IMR-90 (cell line): ENCODE results near the gene RPL41. TPM values are rescaled to one million over a fixed set of nuclear protein-coding genes. Genes with fewer than 3 reads are reported as not detected.

Experiments
- ATAC-seq: fragments of 200-7000 bp; cut with Tn5 transposase; 2 replicates; pipeline ENCODE4 v1.9.1; 2020; ENCODE audit warnings: low read depth, mild to moderate bottlenecking, moderate library complexity
- BruUV-seq: library from RNA; stranded (reverse); fragments of 400-500 nt; replicated peaks from 2 replicates; lab custom pipeline; 2021; lab: Mats Ljungman, UMichigan
- CTCF ChIA-PET: fragments of 300-600 bp; formaldehyde crosslinking; extraction: SDS; loops from one replicate; lab custom pipeline; 2021; ENCODE audit warnings: antibody characterized with exemption; lab: Yijun Ruan, JAX
- POLR2A ChIA-PET: fragments of 300-600 bp; sonication (Branson Sonifier 250); formaldehyde crosslinking; loops from one replicate; lab custom pipeline; 2022; ENCODE audit warnings: antibody characterized with exemption; ENCODE audit not compliant: unreplicated experiment; lab: Charles Lee
- DNase-seq: peaks from one replicate; pipeline ENCODE4 v3.0.0; 2013
- H2AFZ ChIP-seq: replicated peaks from 2 replicates; pipeline ENCODE3; 2013; ENCODE audit warnings: low read length, mild to moderate bottlenecking; ENCODE audit not compliant: poor library complexity
- H2AK5ac ChIP-seq: 2 replicates; pipeline ENCODE4 v1.6.1; 2013; ENCODE audit warnings: low read depth, low read length, inconsistent platforms
- H2AK9ac ChIP-seq: replicated peaks from 2 replicates; pipeline ENCODE3; 2013; ENCODE audit warnings: mild to moderate bottlenecking, low read depth, low read length, moderate library complexity; ENCODE audit not compliant: poor library complexity
- H2BK120ac ChIP-seq: 2 replicates; pipeline ENCODE4 v1.6.1; 2013; ENCODE audit warnings: low read depth, low read length, inconsistent platforms
- H2BK15ac ChIP-seq: 3 replicates; pipeline ENCODE4 v1.6.1; 2013; ENCODE audit warnings: low read depth, low read length, inconsistent platforms
- H2BK20ac ChIP-seq: 2 replicates; pipeline ENCODE4 v1.6.1; 2013; ENCODE audit warnings: low read depth, mild to moderate bottlenecking, inconsistent platforms, low read length, moderate library complexity
- H2BK5ac ChIP-seq: 2 replicates; pipeline ENCODE4 v1.6.1; 2013; ENCODE audit warnings: mild to moderate bottlenecking, low read depth, low read length, inconsistent platforms; ENCODE audit not compliant: poor library complexity, severe bottlenecking
- H3K14ac ChIP-seq: replicated peaks from 2 replicates; pipeline ENCODE4 v1.6.1; 2013; ENCODE audit warnings: low read depth, low read length, inconsistent platforms
- H3K18ac ChIP-seq: 2 replicates; pipeline ENCODE4 v1.6.1; 2013; ENCODE audit warnings: low read depth, low read length, control low read depth
- H3K23ac ChIP-seq: 2 replicates; pipeline ENCODE4 v1.6.1; 2013; ENCODE audit warnings: low read depth, low read length, inconsistent platforms
- H3K27ac ChIP-seq: 2 replicates; pipeline ENCODE4 v1.5.1; 2013; ENCODE audit warnings: mild to moderate bottlenecking, control low read depth, low read length; ENCODE audit not compliant: insufficient read depth
- H3K27me3 ChIP-seq: 2 replicates; pipeline ENCODE4 v1.6.1; 2013; ENCODE audit warnings: low read length; ENCODE audit not compliant: control insufficient read depth, insufficient read depth
- H3K36me3 ChIP-seq: 2 replicates; pipeline ENCODE4 v1.6.1; 2013; ENCODE audit warnings: low read length, mixed read lengths; ENCODE audit not compliant: control insufficient read depth, insufficient read depth
- H3K4ac ChIP-seq: 2 replicates; pipeline ENCODE4 v1.6.1; 2013; ENCODE audit warnings: low read depth, low read length, inconsistent platforms
- H3K4me1 ChIP-seq: 2 replicates; pipeline ENCODE4 v1.6.1; 2013; ENCODE audit warnings: low read length, mixed read lengths; ENCODE audit not compliant: control insufficient read depth, insufficient read depth
- H3K4me2 ChIP-seq: 2 replicates; pipeline ENCODE4 v1.6.1; 2013; ENCODE audit warnings: low read depth, mild to moderate bottlenecking, control low read depth, low read length, moderate library complexity
- H3K4me3 ChIP-seq: 2 replicates; pipeline ENCODE4 v1.5.1; 2013; ENCODE audit warnings: low read depth, mild to moderate bottlenecking, control low read depth, low read length, moderate library complexity; ENCODE audit not compliant: insufficient read depth
- H3K56ac ChIP-seq: 2 replicates; pipeline ENCODE4 v1.6.1; 2013; ENCODE audit warnings: low read length, inconsistent platforms; ENCODE audit not compliant: insufficient read depth; ENCODE audit errors: extremely low read depth
- H3K79me1 ChIP-seq, 2 experiments: 2 replicates each; pipeline ENCODE4 v1.6.1; 2013; ENCODE audit warnings: low read length in 2 of 2, inconsistent platforms in 1 of 2, low read depth in 1 of 2
- H3K9ac ChIP-seq: 2 replicates; pipeline ENCODE4 v1.6.1; 2013; ENCODE audit warnings: low read depth, low read length, control low read depth
- H3K9me1 ChIP-seq: 2 replicates; pipeline ENCODE4 v1.6.1; 2013; ENCODE audit warnings: low read length, inconsistent platforms; ENCODE audit not compliant: insufficient read depth
- H3K9me3 ChIP-seq: 2 replicates; pipeline ENCODE4 v1.6.1; 2013; ENCODE audit warnings: low read length; ENCODE audit not compliant: control insufficient read depth, insufficient read depth
- H4K20me1 ChIP-seq: 2 replicates; pipeline ENCODE4 v1.6.1; 2013; ENCODE audit warnings: low read length, inconsistent platforms; ENCODE audit not compliant: insufficient read depth
- H4K5ac ChIP-seq: 2 replicates; pipeline ENCODE4 v1.6.1; 2013; ENCODE audit warnings: mild to moderate bottlenecking, low read depth, low read length, control low read depth
- H4K8ac ChIP-seq, 2 experiments: 2 replicates each; pipeline ENCODE4 v1.6.1; 2013; ENCODE audit warnings: low read depth in 2 of 2, low read length in 2 of 2, control low read depth in 1 of 2, inconsistent platforms in 1 of 2
- H4K91ac ChIP-seq: 2 replicates; pipeline ENCODE4 v1.6.1; 2013; ENCODE audit warnings: low read depth, low read length, inconsistent platforms; ENCODE audit not compliant: insufficient read depth
- CEBPB ChIP-seq: IDR thresholded peaks from 2 replicates; pipeline ENCODE4 v1.6.1; 2012; ENCODE audit warnings: low read depth, low read length, improper control_type of control experiment
- RAD21 ChIP-seq: IDR thresholded peaks from 2 replicates; pipeline ENCODE4 v1.6.1; 2012; ENCODE audit warnings: low read length, improper control_type of control experiment
- SMC3 ChIP-seq: fragments of 150-350 bp; IDR thresholded peaks from 2 replicates; pipeline ENCODE4 v1.6.1; 2016; ENCODE audit warnings: low read depth, mild to moderate bottlenecking, antibody characterized with exemption, low read length, moderate library complexity
- WGBS, 2 experiments: methylation state at CpG; one replicate each; pipeline versions ENCODE4 v1.1.5 to v1.1.7; 2013; ENCODE audit warnings: missing lambda C conversion rate in 2 of 2; ENCODE audit not compliant: insufficient read length in 1 of 2; ENCODE audit errors: extremely low coverage in 2 of 2; 5-methylcytosine and 5-hydroxymethylcytosine counted together
- dilution Hi-C: fragments of 300-500 bp; cut with HindIII; formaldehyde crosslinking; loops from one replicate; pipeline ENCODE4 v1.14.3; 2018; ENCODE audit warnings: low sequenced_read_pairs; ENCODE audit not compliant: unreplicated experiment
- in situ Hi-C: fragments of 300-500 bp; cut with MboI; formaldehyde crosslinking; loops from 3 replicates; pipeline ENCODE4 v1.14.3; 2019; ENCODE audit warnings: low sequenced_read_pairs, inconsistent platforms, mixed read lengths
- intact Hi-C: fragments of 100-400 bp; cut with micrococcal nuclease; formaldehyde crosslinking; loops from 2 replicates; pipeline ENCODE4 v1.10.0; 2022
- polyA plus RNA-seq, 3 experiments: library from polyadenylated mRNA; depleted of rRNA; stranded (reverse); fragments of >200 nt; gene quantifications; 2 replicates each; pipeline ENCODE4 v1.2.3, GENCODE V29; 2012; ENCODE audit warnings: low replicate concordance in 1 of 3
- total RNA-seq: library from RNA; depleted of rRNA; stranded (reverse); fragments of >200 nt; gene quantifications from 2 replicates; pipeline ENCODE4 v1.2.3, GENCODE V29; 2012

The RPL41 gene
- total and polyA plus RNA-seq, 2 of the 4 experiments (the other 2 are of a cell fraction): 1,119 to 9,394 TPM

DNA sequence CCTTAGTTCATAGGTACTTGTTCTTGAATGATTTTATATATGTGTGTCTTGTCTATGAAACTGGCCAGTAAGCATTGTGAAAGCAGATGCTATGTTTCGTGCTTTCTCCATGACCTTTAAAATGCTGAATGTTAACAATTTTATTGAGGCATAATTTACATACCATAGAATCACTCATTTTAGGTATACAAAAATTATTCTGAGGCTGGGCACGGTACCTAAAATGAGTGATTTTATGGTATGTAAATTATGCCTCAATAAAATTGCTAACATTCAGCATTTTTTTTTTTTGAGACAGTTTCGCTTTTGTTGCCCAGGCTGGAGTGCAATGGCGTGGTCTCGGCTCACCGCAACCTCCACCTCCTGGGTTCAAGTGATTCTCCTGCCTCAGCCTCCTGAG, 18.5 kb downstream of the RPL41 start:
- no peak for TF ChIP-seq RAD21
- no peak for TF ChIP-seq SMC3
- TF ChIP-seq CEBPB: no peak
- no peak overlapping the region for H4K91ac ChIP-seq
- no peak overlapping the region for H3K9ac ChIP-seq
- no CpG with 5 or more reads among the region's 6 CpGs for WGBS, 2 experiments
- H3K4me2 ChIP-seq: no peak overlapping the region
- no peak overlapping the region for H4K8ac ChIP-seq
- no peak overlapping the region for H3K23ac ChIP-seq
- H3K27me3 ChIP-seq: no peaks in the 10 kb centered on the region
- H3K9me1 ChIP-seq: no peaks in the 10 kb centered on the region; the same call in 1 of the 2 replicates
- no peak for DNase-seq
- H2BK15ac ChIP-seq: no peak overlapping the region
- no peaks in the 10 kb centered on the region for H4K20me1 ChIP-seq
- H3K36me3 ChIP-seq: peaks cover 71% of the 10 kb centered on the region
- H3K9me3 ChIP-seq: no peaks in the 10 kb centered on the region
- no peak overlapping the region for H2AFZ ChIP-seq
- dilution Hi-C loops (no loop called here), in situ Hi-C loops (no loop called here), intact Hi-C loops (no loop called here)
- H2AK5ac ChIP-seq: no peak overlapping the region
- BruUV-seq: no TSS peak
- no peak overlapping the region for H3K4ac ChIP-seq
- H3K4me3 ChIP-seq: no peak overlapping the region
- no peak overlapping the region for H3K27ac ChIP-seq
- no peak overlapping the region for H3K18ac ChIP-seq
- CTCF ChIA-PET: no interaction called here
- H2AK9ac ChIP-seq: no peak overlapping the region
- no peak overlapping the region for H4K5ac ChIP-seq
- no peak overlapping the region for H2BK5ac ChIP-seq
- H3K56ac ChIP-seq: no peak overlapping the region
- H3K14ac ChIP-seq: no peak overlapping the region
- H3K4me1 ChIP-seq: no peaks in the 10 kb centered on the region
- no peak overlapping the region for H2BK20ac ChIP-seq
- peaks cover 31 to 51% of the 10 kb centered on the region in 2 experiments for H3K79me1 ChIP-seq
- H2BK120ac ChIP-seq: no peak overlapping the region
- no peak for ATAC-seq
- POLR2A ChIA-PET: no interaction called here
